Vagina (tissue), 2 donors: Measurements from ENCODE around the gene THAP4.

Experiments used
- POLR2A ChIP-seq, 2 donors: fragments of 450-650 bp; IDR thresholded peaks; one replicate each; pipeline ENCODE4 v1.6.1; 2017; ENCODE audit warnings: antibody characterized with exemption in 2 of 2, mild to moderate bottlenecking in 2 of 2, moderate library complexity in 2 of 2
- POLR2AphosphoS5 ChIP-seq, 2 donors: sonication (generic); formaldehyde crosslinking; IDR thresholded peaks; one replicate each; pipeline ENCODE4 v1.9.0; 2017; ENCODE audit warnings: antibody characterized with exemption in 2 of 2, mild to moderate bottlenecking in 2 of 2, low read depth in 1 of 2; ENCODE audit not compliant: insufficient read depth in 1 of 2
- TF ChIP-seq, protein P1 (sequence below), 3 experiments: fragments of 450-650 bp in 2 of 3; fragments of 200-600 bp in 1 of 3; sonication (generic) in 1 of 3; IDR thresholded peaks; one replicate each; pipeline ENCODE4 v1.5.1; 2017 to 2019; ENCODE audit warnings: antibody characterized with exemption in 3 of 3, mild to moderate bottlenecking in 2 of 3, moderate library complexity in 2 of 3

DNA sequence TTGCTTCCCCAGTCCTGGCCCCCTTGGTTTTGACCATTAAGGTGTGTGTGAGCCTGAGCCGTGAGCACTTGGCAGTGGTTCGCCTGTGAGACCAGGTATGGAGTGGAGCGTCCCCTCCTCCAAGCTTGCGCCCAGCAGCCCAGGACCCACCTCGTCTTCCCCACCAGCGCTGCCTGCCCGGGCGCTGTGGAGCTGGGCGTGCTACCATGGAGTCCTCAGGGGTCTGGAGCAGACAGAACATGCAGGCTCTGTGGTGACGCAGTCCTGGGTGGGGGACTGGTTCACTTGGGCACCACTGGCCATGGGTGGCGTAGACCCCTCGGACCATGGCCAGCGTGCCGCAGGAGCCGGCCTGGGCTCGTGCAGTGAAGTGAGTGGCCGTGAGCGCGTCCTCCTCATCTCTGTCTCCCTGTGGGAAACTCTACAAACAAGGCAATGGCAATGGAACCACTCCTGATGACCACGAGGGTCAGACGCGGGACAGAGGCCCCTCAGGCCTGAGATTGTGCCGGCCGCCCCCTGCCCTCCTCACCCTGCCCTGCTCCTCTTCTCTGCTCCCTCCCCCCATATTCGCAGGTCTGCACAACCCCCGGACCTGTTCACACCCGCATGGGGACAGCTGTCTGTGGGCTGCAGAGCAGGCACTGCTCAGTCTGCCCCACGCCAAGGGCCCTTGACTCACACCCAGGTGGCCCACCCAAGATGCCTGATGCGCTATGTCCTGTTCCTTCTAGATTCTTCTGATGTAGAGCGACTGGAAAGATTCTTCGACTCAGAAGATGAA lies 34.7 kb upstream of the THAP4 start:
- TF ChIP-seq, protein P1, sequence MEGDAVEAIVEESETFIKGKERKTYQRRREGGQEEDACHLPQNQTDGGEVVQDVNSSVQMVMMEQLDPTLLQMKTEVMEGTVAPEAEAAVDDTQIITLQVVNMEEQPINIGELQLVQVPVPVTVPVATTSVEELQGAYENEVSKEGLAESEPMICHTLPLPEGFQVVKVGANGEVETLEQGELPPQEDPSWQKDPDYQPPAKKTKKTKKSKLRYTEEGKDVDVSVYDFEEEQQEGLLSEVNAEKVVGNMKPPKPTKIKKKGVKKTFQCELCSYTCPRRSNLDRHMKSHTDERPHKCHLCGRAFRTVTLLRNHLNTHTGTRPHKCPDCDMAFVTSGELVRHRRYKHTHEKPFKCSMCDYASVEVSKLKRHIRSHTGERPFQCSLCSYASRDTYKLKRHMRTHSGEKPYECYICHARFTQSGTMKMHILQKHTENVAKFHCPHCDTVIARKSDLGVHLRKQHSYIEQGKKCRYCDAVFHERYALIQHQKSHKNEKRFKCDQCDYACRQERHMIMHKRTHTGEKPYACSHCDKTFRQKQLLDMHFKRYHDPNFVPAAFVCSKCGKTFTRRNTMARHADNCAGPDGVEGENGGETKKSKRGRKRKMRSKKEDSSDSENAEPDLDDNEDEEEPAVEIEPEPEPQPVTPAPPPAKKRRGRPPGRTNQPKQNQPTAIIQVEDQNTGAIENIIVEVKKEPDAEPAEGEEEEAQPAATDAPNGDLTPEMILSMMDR (IDR thresholded peaks at IDR 0.05): no peak
- TF ChIP-seq POLR2AphosphoS5 (IDR thresholded peaks at IDR 0.05; ENCODE audit: insufficient read depth in 1 of 2, low read depth in 1 of 2): no peak
- TF ChIP-seq POLR2A (IDR thresholded peaks at IDR 0.05): no peak
